OCI-LY1 (cell line): ENCODE results near the gene DDC.

ENCODE experiments used
- H2AFZ ChIP-seq: fragments of 200-600 bp; sonication (generic), shearing (Covaris generic); 2 replicates; pipeline ENCODE4 v1.6.0; 2014; ENCODE audit warnings: antibody characterized with exemption, mild to moderate bottlenecking, low read length
- H3F3A ChIP-seq: fragments of 200-600 bp; sonication (generic), shearing (Covaris generic); 2 replicates; pipeline ENCODE4 v1.6.0; 2014; ENCODE audit warnings: mild to moderate bottlenecking, antibody characterized with exemption, low read length, moderate library complexity; ENCODE audit not compliant: insufficient read depth
- H3K27ac ChIP-seq: fragments of 200-600 bp; sonication (generic); 2 replicates; pipeline ENCODE4 v1.5.1; 2014; ENCODE audit warnings: low read length, mixed run types, mild to moderate bottlenecking, low read depth; ENCODE audit not compliant: poor library complexity, severe bottlenecking
- H3K27me3 ChIP-seq: fragments of 200-600 bp; sonication (generic); 2 replicates; pipeline ENCODE4 v1.6.0; 2014; ENCODE audit warnings: antibody characterized with exemption, mild to moderate bottlenecking, low read length, moderate library complexity; ENCODE audit not compliant: insufficient read depth
- H3K36me3 ChIP-seq: fragments of 200-600 bp; sonication (generic); 2 replicates; pipeline ENCODE4 v1.6.1; 2014; ENCODE audit warnings: mild to moderate bottlenecking, antibody characterized with exemption, low read length, moderate library complexity, mixed read lengths; ENCODE audit not compliant: insufficient read depth
- H3K4me1 ChIP-seq: fragments of 200-600 bp; sonication (generic); 2 replicates; pipeline ENCODE4 v1.5.1; 2014; ENCODE audit warnings: mild to moderate bottlenecking, low read length, moderate library complexity; ENCODE audit not compliant: insufficient read depth, severe bottlenecking
- H3K4me2 ChIP-seq: fragments of 200-600 bp; sonication (generic), shearing (Covaris generic); 2 replicates; pipeline ENCODE4 v1.6.1; 2014; ENCODE audit warnings: low read length
- H3K4me3 ChIP-seq: fragments of 200-600 bp; sonication (generic); 2 replicates; pipeline ENCODE4 v1.5.1; 2014; ENCODE audit warnings: low read length, low read depth, mild to moderate bottlenecking, mixed read lengths; ENCODE audit not compliant: poor library complexity, severe bottlenecking
- H3K79me2 ChIP-seq: fragments of 200-600 bp; shearing (Covaris generic); 2 replicates; pipeline ENCODE4 v1.6.1; 2016; ENCODE audit warnings: mixed run types, low read length, mixed read lengths; ENCODE audit not compliant: insufficient read depth
- H3K9ac ChIP-seq: fragments of 200-600 bp; sonication (generic), shearing (Covaris generic); 2 replicates; pipeline ENCODE4 v1.6.1; 2014; ENCODE audit warnings: mild to moderate bottlenecking, low read length, mixed read lengths
- H3K9me2 ChIP-seq: fragments of 200-600 bp; sonication (generic), shearing (Covaris generic); 2 replicates; pipeline ENCODE4 v1.6.1; 2014; ENCODE audit warnings: low read depth, mild to moderate bottlenecking, low read length, mixed read lengths
- H3K9me3 ChIP-seq: fragments of 200-600 bp; shearing (Covaris generic); 2 replicates; pipeline ENCODE4 v1.6.1; 2014; ENCODE audit warnings: low read length, mixed read lengths
- H4K20me1 ChIP-seq: fragments of 200-600 bp; sonication (generic), shearing (Covaris generic); 2 replicates; pipeline ENCODE4 v1.6.0; 2016; ENCODE audit warnings: mild to moderate bottlenecking, low read length; ENCODE audit not compliant: insufficient read depth
- EZH2 ChIP-seq: fragments of 200-600 bp; sonication (generic), shearing (Covaris generic); IDR thresholded peaks from 2 replicates; pipeline ENCODE4 v1.8.0; 2017; ENCODE audit warnings: borderline replicate concordance, mixed run types, mild to moderate bottlenecking, antibody characterized with exemption, low read length, moderate library complexity, mixed read lengths
- TF ChIP-seq, protein P1 (sequence below): fragments of 200-600 bp; sonication (generic), shearing (Covaris generic); IDR thresholded peaks from 2 replicates; pipeline ENCODE4 v1.5.1; 2017; ENCODE audit warnings: mild to moderate bottlenecking, antibody characterized with exemption, low read length, moderate library complexity, mixed read lengths

The DDC gene

GRCh38 chr7:50450590-50451032 lies 114.6 kb downstream of the DDC start:
- Histone ChIP-seq H3K27me3 (no peaks in the 10 kb centered on the region; the same call in 1 of the 2 replicates), H4K20me1 (no peaks in the 10 kb centered on the region), H3K36me3 (peaks cover 17% of the 10 kb centered on the region), H3F3A (no peaks in the 10 kb centered on the region), H3K4me2 (peak overlapping the region; percentile 86), H3K27ac (no peak overlapping the region), H3K9ac (peak overlapping the region; percentile 96), H2AFZ (peak overlapping the region; percentile 66; the same call in 1 of the 2 replicates), H3K9me2 (no peaks in the 10 kb centered on the region), H3K4me3 (peak overlapping the region; percentile 90), H3K4me1 (peaks cover 30% of the 10 kb centered on the region), H3K79me2 (peaks cover 23% of the 10 kb centered on the region), H3K9me3 (no peaks in the 10 kb centered on the region)
- TF ChIP-seq, protein P1, sequence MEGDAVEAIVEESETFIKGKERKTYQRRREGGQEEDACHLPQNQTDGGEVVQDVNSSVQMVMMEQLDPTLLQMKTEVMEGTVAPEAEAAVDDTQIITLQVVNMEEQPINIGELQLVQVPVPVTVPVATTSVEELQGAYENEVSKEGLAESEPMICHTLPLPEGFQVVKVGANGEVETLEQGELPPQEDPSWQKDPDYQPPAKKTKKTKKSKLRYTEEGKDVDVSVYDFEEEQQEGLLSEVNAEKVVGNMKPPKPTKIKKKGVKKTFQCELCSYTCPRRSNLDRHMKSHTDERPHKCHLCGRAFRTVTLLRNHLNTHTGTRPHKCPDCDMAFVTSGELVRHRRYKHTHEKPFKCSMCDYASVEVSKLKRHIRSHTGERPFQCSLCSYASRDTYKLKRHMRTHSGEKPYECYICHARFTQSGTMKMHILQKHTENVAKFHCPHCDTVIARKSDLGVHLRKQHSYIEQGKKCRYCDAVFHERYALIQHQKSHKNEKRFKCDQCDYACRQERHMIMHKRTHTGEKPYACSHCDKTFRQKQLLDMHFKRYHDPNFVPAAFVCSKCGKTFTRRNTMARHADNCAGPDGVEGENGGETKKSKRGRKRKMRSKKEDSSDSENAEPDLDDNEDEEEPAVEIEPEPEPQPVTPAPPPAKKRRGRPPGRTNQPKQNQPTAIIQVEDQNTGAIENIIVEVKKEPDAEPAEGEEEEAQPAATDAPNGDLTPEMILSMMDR: no peak; the same call in 1 of the 2 replicates
- no peak for TF ChIP-seq EZH2

DNA sequence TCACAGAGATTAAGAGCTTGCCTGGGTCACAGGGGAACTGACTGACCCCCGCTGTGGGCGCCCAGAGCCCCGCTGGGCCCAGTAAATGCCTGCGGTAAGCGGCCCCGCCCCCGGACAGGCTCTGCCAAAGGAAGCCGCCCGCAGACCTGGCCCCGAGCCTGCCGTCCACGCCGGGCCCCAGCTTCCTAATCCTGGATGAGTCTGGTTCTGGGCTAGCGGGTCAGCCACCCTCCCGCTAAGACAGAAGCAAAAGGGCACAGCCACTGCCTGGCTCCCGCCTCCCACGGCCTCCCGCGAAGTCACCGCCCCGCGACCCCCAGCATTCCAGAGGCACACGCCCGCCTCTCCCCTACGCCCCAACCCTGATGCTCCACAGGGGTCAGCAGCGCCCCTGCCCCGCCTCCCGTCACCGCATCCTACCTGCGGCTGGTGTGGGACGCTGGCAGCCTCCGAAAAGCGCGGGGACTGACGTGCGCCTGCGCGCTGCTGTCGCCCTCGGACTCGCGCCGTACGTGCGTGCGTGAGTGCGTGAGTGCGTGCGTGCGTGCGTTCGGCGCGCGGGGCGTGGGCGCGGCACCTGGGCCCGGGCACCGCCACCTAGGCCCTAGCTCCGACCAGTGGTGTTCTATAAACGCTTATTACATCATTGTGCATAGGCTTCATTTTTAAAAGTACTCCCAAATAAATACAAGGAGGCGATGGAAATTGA lies 115.2 kb downstream of the DDC start, which contains the start of gene FIGNL1:
Gene FIGNL1, minus strand, starts transcription at position 470 of the 709 bp plus-strand sequence. CDS start 3,063 bp downstream, outside the sequence.
- peak within 1 kb of the TSS; percentile 86 for H3K4me2 ChIP-seq
- peak within 1 kb of the TSS; percentile 96 for H3K9ac ChIP-seq
- TF ChIP-seq, protein P1: no peak
- TF ChIP-seq EZH2: no peak
- H3K79me2 ChIP-seq: peaks cover 23% of the 10 kb centered on the region
- peaks cover 33% of the 10 kb centered on the region for H3K4me1 ChIP-seq
- H3K36me3 ChIP-seq: peaks cover 23% of the 10 kb centered on the region
- H3K9me2 ChIP-seq: no peaks in the 10 kb centered on the region
- peak within 1 kb of the TSS; percentile 31 for H3K27ac ChIP-seq
- H3K9me3 ChIP-seq: no peaks in the 10 kb centered on the region
- peak within 1 kb of the TSS; percentile 66; the same call in 1 of the 2 replicates for H2AFZ ChIP-seq
- H4K20me1 ChIP-seq: no peaks in the 10 kb centered on the region
- peak within 1 kb of the TSS; percentile 90 for H3K4me3 ChIP-seq
- no peaks in the 10 kb centered on the region; the same call in 1 of the 2 replicates for H3K27me3 ChIP-seq
- H3F3A ChIP-seq: no peaks in the 10 kb centered on the region

DNA sequence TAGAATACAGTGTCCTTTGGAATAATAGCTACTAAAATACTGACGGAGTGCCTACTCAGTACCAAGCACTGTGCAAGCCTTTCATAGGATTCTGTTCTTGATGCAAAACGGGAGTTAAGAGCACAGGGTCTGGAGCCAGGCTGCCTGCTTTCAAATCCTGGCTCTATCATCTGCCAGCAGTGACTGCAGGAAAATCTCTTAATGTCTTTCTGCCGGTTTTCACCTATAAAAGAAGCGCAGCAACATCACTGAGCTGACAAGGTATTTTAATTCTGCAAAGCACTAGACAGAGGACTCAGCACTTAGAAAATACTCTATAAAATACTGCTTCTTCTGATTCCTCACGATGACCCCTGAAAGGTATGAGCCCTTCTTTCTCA lies 115.7 kb downstream of the DDC start:
- TF ChIP-seq, protein P1: no peak
- TF ChIP-seq EZH2: no peak
- Histone ChIP-seq H3K27ac (peak overlapping the region; percentile 31), H3K9me3 (no peaks in the 10 kb centered on the region), H3K9me2 (no peaks in the 10 kb centered on the region), H3K79me2 (peaks cover 23% of the 10 kb centered on the region), H3K9ac (peak overlapping the region; percentile 96), H3K27me3 (no peaks in the 10 kb centered on the region), H3K36me3 (peaks cover 28% of the 10 kb centered on the region), H3K4me1 (peaks cover 33% of the 10 kb centered on the region), H2AFZ (no peak overlapping the region), H3K4me2 (peak overlapping the region; percentile 86), H3K4me3 (peak overlapping the region; percentile 90), H3F3A (no peaks in the 10 kb centered on the region), H4K20me1 (no peaks in the 10 kb centered on the region)
